Measurements from ENCODE around the gene INHA. TPM values are rescaled to one million over a fixed set of nuclear protein-coding genes. Genes with fewer than 3 reads are reported as not detected.

Gene INHA
- total RNA-seq, 1 experiment from 2014 or later, result not detected

DNA sequence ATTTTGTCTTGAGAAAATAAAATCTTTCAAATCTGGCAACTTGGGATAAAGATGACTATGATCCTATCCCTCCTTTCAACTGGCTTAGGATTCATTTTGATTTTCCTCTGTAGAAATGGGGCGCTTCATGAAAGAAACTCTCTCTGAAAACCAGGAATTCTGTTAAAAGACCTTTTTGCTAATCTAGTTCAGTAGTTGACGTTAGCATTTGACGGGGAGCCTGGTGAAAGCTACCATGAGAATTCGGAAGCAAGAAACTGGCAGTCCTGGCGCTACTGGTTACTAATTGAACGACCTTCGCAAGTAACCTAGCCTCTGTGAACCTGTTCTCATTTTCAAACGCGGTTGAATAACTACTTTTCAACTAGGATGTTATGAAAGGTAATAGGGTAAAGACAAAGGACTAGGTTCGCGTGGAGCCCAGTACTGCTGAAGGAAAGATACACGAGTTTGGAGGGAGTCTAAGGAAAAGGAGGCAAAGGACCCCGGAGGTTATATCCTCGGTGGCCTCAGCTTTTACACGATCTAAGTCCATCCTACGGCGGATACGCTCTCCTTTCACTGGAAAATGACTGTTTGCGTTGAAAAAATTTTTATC, 24.9 kb downstream of the INHA start:
- in situ Hi-C loops (cut with HindIII; ENCODE audit: low pct_unique_long_range_greater_than_20kb, low sequenced_read_pairs), result no loop called here
- DNase-seq (ENCODE audit: low read depth), result no peak

DNA sequence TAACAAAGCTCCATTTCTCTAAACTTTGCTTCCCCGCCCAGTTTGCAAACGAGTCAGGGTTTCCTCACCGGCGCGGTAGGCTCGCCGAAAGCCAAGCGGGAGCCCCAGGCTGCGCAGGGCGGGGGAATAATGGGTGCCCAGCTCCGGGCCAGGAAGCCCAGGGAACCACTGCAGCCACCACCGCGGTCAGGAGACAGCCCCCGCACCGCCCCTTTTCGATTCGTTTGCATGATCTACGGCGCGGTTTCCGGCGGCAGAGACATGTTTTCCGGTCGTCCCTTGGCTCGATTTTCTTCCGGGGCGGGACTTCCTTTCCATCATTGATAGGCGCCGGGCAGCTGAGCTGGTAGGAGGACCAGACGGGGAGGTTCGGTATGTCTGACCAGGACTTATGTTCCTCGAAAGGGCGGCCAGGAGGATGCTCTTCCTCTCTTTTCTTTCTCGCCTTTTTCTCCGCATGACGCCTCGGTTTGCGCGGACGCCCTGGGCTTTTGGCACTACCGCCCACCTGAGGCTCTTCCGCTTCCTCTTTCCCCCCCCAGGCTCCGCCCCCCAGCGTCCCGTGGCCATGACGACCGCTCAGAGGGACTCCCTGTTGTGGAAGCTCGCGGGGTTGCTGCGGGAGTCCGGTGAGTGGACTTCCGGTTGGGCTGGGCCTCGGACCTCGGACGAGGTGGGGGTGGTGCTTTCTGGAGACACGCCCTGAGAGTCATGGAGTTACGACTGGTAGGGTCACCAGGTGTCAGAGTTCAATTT, 25.6 kb downstream of the INHA start, which contains the start of gene STK11IP:
STK11IP (plus strand) TSS at position 306 of the 756 bp plus-strand sequence; CDS start at position 569, 263 bp downstream.
- DNase-seq (ENCODE audit: low read depth), result peak; percentile 98
- in situ Hi-C loops (cut with HindIII; ENCODE audit: low pct_unique_long_range_greater_than_20kb, low sequenced_read_pairs), result no loop called here

DNA sequence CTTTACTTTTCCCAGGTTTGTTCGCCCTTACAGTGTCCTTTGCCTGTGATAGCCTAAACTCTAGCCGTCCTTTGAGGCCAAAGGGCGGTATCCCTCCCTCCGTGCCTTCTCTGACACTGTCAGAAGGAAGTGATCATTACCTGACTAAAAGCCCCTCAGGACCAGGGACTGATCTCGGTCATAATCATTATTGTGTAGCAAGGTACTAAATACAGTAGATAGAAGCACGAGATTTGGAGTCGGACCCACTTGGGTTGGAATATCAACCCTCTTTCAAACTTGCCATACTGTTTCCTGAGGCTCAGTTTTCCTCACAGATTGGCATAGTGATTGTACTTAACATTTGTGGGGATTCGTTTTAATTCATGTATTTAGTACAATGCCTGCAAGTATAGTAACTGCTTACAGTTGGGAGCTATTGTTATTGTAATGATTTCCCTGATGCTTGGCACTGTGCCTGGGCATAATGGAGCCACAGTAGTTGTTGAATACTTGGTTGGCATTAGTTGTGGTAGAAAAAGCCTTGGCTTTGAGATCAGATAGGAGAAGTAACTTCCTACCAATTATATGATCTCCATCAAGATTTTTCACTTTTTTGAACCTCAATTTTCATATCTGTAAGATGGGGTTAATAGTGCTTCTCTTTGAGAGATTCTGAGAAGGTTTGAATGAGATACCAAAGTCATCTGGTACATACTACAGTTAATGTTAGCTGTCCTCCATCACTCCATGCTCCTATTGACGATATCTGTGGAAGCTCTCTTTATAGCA, 26.4 kb downstream of the INHA start:
- in situ Hi-C loops (cut with HindIII; ENCODE audit: low pct_unique_long_range_greater_than_20kb, low sequenced_read_pairs), result no loop called here
- no peak for DNase-seq (ENCODE audit: low read depth)

DNA sequence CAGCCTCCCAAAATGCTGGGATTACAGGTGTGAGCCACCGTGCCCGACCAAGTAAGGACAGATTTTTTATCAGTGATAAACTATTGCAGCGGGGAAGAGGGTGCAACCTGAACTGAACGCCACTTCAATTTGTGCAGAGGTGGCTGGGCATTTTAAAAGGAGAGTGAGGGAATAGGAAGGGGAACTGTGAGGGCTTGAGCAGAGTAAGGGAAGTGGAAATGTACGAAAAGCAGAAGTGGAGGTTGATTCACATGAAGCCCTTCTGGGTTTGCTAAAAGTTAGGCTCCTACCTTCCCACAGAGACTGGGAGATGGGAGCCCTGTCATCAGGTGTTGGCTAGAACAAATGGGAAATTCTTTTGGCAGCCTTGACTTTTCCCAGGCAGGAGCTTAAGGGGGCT, 31.7 kb downstream of the INHA start:
- no peak for DNase-seq (ENCODE audit: low read depth)
- in situ Hi-C loops (cut with HindIII; ENCODE audit: low pct_unique_long_range_greater_than_20kb, low sequenced_read_pairs), result no loop called here

DNA sequence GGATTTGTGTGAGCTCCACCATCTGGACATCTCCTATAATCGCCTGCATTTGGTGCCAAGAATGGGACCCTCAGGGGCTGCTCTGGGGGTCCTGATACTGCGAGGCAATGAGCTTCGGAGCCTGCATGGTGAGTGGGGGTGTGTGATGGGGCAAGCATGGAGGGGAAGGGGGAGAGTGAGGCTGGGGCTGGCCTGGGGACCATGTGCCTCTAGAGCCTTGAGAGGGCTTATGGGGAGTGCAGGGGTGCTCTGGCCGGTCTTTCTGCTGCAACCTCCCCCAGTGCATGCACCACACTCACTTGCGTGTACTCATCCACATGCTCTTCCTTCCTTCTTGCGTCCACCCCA, 33.5 kb downstream of the INHA start:
- no peak for DNase-seq (ENCODE audit: low read depth)
- in situ Hi-C loops (cut with HindIII; ENCODE audit: low pct_unique_long_range_greater_than_20kb, low sequenced_read_pairs), result no loop called here

DNA sequence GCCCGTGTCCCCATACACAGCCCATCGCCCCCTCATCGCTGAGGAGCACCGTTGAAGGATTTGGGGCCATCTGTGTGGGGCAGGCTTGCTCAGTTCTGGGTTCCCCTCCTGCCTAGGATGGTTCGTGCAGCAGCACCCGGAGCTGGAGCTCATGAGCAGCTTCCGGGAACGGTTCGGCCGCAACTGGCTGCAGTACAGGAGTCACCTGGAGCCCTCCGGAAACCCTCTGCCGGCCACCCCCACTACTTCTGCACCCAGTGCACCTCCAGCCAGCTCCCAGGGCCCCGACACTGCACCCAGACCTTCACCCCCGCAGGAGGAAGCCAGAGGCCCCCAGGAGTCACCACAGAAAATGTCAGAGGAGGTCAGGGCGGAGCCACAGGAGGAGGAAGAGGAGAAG, 35.8 kb downstream of the INHA start:
- no peak for DNase-seq (ENCODE audit: low read depth)
- in situ Hi-C loops (cut with HindIII; ENCODE audit: low pct_unique_long_range_greater_than_20kb, low sequenced_read_pairs), result no loop called here

DNA sequence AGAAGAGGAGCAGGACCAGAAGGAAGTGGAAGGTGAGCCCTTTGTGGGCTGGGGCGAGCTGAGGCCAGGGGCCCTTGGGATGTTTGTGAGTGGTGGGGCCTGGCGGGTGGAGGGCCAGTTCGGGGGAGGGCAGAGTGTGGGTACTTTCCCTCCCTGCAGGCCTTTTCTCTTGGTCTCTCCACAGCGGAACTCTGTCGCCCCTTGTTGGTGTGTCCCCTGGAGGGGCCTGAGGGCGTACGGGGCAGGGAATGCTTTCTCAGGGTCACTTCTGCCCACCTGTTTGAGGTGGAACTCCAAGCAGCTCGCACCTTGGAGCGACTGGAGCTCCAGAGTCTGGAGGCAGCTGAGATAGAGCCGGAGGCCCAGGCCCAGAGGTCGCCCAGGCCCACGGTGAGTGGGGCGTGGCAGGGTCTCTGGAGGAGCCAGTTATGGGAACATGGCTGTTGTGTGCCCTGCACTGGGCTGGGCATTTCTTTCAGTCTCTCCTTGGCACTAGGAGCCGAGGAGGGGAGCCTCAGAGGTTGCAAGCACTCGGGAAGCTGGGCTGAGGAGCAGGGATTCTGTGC, 36.4 kb downstream of the INHA start:
- no peak for DNase-seq (ENCODE audit: low read depth)
- in situ Hi-C loops (cut with HindIII; ENCODE audit: low pct_unique_long_range_greater_than_20kb, low sequenced_read_pairs), result no loop called here

DNA sequence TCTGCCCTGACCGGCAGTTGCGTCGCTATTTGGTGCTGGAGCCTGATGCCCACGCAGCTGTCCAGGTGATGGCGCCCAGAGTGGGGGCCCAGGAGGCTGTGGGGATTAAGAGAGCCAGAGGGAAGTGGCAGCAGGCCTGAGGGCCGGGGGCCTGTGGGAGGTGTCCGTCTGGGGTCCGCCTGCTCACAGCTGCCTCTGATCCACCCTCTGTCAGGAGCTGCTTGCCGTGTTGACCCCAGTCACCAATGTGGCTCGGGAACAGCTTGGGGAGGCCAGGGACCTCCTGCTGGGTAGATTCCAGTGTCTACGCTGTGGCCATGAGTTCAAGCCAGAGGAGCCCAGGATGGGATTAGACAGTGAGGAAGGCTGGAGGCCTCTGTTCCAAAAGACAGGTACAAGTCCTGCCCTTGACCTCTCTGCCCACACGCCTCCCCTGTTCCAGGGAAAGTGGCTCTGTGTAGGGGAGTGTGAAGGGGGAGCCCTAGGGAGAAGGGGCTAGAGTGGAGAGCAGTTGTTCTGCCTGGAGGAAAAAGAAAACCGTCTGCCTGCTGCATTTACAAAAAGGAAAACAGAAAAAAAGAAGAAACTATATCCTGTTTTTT, 37.1 kb downstream of the INHA start:
- DNase-seq (ENCODE audit: low read depth), result no peak
- in situ Hi-C loops (cut with HindIII; ENCODE audit: low pct_unique_long_range_greater_than_20kb, low sequenced_read_pairs), result no loop called here

DNA sequence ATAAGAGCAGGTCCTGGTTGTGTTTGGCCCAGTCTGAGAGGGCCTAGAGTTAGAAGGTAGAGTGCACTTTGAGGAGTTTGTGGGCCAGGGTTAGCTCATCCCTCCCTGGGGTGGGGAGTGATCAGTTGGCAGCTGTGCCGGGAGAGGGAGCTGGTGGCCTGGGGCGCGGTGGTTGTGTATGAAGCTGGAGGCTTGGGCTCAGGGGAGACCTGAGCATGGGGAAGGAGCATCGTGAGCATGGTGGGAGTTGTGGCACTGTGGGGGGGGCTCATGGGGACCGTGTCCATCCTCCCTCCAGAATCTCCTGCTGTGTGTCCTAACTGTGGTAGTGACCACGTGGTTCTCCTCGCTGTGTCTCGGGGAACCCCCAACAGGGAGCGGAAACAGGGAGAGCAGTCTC, 39.2 kb downstream of the INHA start:
- in situ Hi-C loops (cut with HindIII; ENCODE audit: low pct_unique_long_range_greater_than_20kb, low sequenced_read_pairs), result no loop called here

DNA sequence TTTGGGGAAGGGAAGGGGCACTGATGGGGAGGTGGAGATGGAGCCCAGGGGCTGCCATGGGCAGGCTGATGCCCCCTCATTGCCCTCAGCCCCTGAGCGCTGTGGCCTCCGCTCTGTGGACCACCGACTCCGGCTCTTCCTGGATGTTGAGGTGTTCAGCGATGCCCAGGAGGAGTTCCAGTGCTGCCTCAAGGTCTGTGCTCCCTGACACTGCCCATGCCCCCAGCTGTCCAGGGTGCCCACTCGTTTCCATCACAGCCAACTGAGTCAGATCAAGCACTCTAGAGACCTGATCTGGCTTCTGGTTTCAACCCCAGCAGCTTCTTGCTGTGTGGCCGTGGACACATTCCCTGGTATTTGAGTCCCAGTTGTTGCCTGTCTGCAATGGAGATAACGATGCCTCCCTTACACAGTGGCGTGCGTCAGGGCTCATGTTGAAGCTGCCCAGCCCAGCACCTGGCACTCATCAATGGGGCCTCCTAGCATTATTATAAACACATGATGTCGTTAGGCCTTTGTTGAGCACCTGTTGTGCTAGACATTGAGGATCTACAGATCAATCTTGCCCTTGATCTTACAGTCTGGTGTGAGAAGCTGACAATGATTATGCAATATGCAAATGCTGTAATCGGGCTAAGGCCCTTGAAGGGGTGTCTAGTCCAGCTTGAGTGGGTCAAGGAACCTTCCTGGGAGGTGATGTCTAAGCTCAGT, 39.9 kb downstream of the INHA start:
- DNase-seq (ENCODE audit: low read depth), result no peak
- in situ Hi-C loops (cut with HindIII; ENCODE audit: low pct_unique_long_range_greater_than_20kb, low sequenced_read_pairs), result no loop called here

More for the DNA sequence above, 39.2 kb downstream of the INHA start:
- DNase-seq (ENCODE audit: low read depth), result no peak

DNA sequence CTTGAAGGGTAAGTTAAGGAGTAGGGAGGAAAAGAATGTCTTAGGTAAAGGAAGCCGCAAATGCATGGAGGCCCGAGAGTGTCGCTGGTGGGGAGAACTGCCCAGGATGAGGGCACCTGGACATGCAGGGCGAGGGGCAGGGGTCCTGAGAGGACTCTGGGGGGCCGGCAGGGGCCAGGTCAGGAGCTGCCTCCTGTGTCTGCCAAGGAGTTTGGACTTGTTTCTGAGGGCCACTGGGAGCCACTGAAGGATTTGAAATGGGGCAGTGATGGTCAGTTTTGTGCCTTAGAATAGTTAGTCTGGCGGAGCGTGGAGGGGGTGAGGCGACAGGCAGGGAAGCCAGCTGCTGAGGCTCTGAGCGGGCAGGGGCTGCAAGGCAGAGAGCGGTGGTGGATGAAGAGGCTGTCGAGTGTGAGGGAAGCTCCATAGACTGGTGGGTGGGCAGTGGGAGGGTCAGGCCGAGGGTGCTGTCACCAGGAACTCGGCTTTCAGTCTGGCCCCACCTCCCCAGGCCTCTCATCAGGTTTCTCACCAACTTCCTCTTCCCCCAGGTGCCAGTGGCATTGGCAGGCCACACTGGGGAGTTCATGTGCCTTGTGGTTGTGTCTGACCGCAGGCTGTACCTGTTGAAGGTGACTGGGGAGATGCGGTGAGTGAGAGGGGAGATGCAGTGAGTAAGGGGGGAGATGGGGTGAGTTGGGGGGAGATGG, 40.6 kb downstream of the INHA start:
- no peak for DNase-seq (ENCODE audit: low read depth)
- in situ Hi-C loops (cut with HindIII; ENCODE audit: low pct_unique_long_range_greater_than_20kb, low sequenced_read_pairs), result no loop called here

DNA sequence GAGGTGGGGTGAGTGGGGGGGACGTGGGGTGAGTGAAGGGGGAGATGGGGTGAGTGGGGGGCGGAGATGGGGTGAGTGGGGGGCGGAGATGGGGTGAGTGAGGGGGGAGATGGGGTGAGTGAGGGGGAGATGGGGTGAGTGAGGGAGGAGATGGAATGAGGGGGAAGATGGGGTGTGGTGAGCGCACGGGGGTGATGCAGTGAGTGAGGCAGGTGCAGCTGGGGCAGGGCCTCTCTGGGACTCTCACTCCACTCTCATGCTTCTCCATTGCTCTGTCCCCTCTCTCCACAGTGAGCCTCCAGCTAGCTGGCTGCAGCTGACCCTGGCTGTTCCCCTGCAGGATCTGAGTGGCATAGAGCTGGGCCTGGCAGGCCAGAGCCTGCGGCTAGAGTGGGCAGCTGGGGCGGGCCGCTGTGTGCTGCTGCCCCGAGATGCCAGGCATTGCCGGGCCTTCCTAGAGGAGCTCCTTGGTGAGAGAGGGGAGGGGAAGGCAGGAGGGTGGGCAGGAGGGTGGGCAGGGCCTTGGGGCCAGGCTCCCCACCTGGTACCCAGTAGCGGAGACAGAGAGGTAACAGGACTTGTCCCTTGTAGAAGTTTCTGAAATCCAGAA, 41.5 kb downstream of the INHA start:
- in situ Hi-C loops (cut with HindIII; ENCODE audit: low pct_unique_long_range_greater_than_20kb, low sequenced_read_pairs), result no loop called here
- DNase-seq (ENCODE audit: low read depth), result no peak

DNA sequence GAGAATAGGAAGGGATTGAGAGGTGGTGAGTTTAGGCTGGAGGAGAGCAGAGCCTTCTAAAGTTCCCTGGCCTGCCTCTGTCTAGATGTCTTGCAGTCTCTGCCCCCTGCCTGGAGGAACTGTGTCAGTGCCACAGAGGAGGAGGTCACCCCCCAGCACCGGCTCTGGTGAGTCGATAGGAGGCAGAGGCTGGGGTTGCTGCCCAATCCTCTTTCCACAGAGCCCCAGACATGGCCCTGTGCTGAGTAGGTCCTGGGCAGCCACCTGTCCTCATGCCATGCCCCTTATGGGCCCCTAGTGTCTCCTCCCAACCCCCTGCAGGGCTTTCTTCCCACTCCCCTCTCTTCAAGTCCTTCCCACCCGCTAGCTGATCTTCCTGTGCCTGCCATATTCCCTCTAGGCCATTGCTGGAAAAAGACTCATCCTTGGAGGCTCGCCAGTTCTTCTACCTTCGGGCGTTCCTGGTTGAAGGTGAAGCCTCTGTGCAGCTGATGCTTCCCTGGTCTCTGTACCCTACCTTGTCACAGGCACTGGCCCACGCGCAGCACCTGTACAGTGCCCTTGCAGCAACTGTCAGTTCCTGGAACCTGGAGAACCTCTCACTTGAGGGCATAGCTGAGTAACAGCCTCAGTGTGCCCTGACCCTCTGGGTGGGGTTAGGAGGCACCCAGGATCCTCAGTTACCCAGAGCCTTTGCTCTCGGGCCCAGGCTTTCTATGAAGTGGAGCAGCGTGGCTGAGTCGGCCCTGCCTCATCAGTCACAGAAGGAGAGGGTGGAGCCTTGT, 42.2 kb downstream of the INHA start:
- in situ Hi-C loops (cut with HindIII; ENCODE audit: low pct_unique_long_range_greater_than_20kb, low sequenced_read_pairs), result no loop called here
- DNase-seq (ENCODE audit: low read depth), result no peak

DNA sequence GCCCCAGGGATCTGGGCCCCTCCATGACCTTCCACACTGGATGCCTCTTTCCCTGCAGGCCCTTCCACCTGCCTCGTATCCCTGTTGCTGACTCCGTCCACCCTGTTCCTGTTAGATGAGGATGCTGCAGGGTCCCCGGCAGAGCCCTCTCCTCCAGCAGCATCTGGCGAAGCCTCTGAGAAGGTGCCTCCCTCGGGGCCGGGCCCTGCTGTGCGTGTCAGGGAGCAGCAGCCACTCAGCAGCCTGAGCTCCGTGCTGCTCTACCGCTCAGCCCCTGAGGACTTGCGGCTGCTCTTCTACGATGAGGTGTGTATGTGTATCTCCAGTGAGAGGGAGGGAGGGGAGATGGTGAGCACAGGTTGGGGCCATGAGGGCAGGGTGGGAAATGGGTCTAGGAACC, 42.9 kb downstream of the INHA start:
- DNase-seq (ENCODE audit: low read depth), result no peak
- in situ Hi-C loops (cut with HindIII; ENCODE audit: low pct_unique_long_range_greater_than_20kb, low sequenced_read_pairs), result no loop called here

DNA sequence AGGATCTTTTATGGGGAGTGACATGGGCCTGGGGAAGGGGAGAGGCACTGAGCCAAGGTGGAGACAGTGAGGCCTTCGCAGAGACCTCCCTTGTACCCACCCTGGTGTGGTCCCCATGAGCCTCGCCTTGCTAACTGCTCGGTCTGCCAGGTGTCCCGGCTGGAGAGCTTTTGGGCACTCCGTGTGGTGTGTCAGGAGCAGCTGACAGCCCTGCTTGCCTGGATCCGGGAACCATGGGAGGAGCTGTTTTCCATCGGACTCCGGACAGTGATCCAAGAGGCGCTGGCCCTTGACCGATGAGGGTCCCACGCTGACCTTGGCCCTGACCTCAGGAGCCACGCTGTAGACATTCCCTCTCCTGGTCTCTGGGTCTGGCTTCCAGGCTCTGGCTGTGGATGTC, 43.8 kb downstream of the INHA start:
- no peak for DNase-seq (ENCODE audit: low read depth)
- in situ Hi-C loops (cut with HindIII; ENCODE audit: low pct_unique_long_range_greater_than_20kb, low sequenced_read_pairs), result no loop called here

DNA sequence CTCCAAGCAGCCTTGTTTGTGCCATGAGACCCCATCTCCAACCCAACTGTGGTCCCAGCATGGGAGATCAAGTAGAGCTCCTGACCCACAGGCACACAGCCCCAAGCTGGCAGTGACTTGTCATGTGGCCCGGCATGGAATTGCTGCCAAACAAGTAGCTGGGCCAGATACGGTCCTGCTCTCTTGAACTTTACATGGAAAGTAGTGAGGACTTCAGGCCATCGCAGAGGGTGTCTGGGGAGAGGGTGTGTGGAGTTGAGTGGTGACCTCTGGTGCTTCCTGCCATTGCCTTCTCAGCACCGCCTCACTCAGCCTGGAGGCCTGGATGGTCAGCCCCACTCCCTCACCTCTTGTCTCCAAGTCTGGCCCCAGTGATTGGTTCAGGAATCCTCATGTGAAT, 44.4 kb downstream of the INHA start:
- in situ Hi-C loops (cut with HindIII; ENCODE audit: low pct_unique_long_range_greater_than_20kb, low sequenced_read_pairs), result no loop called here
- DNase-seq (ENCODE audit: low read depth), result no peak

DNA sequence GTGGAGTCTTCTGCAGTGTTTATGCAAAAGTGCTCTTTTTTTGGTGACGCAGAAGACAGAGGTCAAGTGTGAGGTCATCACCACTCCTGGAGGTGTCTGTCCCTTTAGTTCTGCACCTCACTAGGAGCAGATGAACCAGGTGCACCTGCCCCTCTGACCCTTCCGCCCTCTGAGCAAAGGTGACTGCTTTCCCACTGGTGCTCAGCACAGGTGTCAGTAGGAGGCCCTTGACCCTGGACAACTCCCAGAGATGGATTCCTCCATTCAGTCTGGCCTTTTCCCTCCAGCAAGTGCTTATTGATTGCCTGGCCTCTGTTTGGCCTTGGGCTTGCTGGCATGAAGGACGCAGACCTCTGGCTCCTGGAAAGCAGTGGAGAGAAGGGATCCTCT, 46.6 kb downstream of the INHA start:
- no peak for DNase-seq (ENCODE audit: low read depth)
- in situ Hi-C loops (cut with HindIII; ENCODE audit: low pct_unique_long_range_greater_than_20kb, low sequenced_read_pairs), result no loop called here
